HL-60 (cell line): ENCODE measurements around the gene ZNF469.

Source experiments
- POLR2AphosphoS5 ChIP-seq: IDR thresholded peaks from 2 replicates; pipeline ENCODE4 v1.6.1; 2012; ENCODE audit warnings: low read depth
- TF ChIP-seq, protein P1 (sequence below): IDR thresholded peaks from one replicate; pipeline ENCODE4 v1.5.1; 2011; ENCODE audit warnings: low read length, control low read depth, inconsistent platforms; ENCODE audit not compliant: insufficient read depth

DNA sequence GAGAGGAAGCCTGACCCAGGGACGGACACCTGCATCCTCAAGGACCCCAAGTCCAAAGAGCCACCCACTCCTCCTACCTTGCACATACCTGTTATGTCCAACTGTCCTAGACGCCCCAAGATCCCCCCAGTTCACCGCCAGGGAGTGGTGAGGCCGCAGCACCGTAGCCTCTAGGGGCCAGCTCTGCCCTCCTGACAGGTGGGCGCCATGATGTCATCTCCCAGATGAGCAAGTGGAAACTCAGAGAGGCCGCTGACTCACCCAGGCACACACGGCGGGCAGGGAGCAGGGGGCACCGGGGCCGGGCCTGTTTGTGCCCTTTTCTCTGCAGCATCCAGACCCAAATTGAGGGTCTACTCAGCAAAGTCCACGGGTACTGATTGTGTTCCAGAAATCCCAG lies 4.8 kb upstream of the ZNF469 start:
- TF ChIP-seq, protein P1, sequence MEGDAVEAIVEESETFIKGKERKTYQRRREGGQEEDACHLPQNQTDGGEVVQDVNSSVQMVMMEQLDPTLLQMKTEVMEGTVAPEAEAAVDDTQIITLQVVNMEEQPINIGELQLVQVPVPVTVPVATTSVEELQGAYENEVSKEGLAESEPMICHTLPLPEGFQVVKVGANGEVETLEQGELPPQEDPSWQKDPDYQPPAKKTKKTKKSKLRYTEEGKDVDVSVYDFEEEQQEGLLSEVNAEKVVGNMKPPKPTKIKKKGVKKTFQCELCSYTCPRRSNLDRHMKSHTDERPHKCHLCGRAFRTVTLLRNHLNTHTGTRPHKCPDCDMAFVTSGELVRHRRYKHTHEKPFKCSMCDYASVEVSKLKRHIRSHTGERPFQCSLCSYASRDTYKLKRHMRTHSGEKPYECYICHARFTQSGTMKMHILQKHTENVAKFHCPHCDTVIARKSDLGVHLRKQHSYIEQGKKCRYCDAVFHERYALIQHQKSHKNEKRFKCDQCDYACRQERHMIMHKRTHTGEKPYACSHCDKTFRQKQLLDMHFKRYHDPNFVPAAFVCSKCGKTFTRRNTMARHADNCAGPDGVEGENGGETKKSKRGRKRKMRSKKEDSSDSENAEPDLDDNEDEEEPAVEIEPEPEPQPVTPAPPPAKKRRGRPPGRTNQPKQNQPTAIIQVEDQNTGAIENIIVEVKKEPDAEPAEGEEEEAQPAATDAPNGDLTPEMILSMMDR: no peak
- no peak for TF ChIP-seq POLR2AphosphoS5
